Retina (tissue), 1 donor: ENCODE results near the gene CRACR2B.

Experiments
- DNase-seq: peaks from one replicate; pipeline ENCODE4 v3.0.0-alpha.2; 2016

The CRACR2B gene

GRCh38 chr11:870127-870413, 42.4 kb downstream of the CRACR2B start:
- DNase-seq: no peak

GRCh38 chr11:870418-870817, 42.7 kb downstream of the CRACR2B start:
- no peak for DNase-seq

- no peak for DNase-seq
Observed at GRCh38 chr11:871472-871871, 43.8 kb downstream of the CRACR2B start.

GRCh38 chr11:872799-873198, 45.1 kb downstream of the CRACR2B start:
- no peak for DNase-seq

GRCh38 chr11:873706-874105, 46.0 kb downstream of the CRACR2B start:
- DNase-seq: no peak

DNA sequence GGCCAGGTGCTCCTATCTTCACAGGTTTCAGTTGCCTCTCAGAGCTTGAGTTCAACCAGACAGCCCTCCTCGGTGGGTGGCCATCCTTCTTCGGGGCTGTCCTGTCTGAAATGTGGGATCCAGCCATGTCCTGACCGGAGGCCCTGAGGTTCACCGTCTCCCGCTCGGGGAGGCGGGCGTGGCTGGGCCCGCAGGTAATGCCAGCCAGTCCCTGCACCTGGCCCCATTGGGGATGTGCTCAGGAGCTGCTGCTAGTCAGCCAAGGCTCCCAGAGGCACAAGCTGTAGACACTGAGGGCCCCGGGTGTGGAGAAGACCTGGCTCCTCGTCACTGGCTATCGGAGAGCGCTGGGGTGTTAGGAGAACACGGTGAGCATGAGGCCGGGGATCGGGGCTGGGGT, 47.5 kb downstream of the CRACR2B start:
- DNase-seq: no peak

GRCh38 chr11:875769-876301, 48.1 kb downstream of the CRACR2B start:
- no peak for DNase-seq

DNA sequence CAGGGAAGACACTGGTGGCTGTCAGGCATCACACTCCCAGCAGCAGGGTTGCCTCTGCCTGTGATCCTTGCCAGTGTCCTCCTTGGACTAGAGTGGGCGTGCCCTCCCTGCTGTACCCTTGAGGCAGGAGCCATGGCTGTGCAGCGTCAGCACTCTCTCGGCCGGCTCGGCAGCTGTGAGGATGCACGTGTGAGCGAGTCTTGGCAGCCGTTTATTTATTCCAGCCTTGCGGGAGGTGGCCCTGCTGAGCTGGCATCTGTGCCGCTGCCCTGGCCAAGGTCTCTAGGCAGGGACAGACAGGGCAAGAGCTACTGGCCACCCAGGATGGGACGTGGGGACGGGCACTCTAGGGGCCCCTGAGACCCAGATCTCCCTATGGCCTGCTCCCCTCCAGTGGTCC, 48.8 kb downstream of the CRACR2B start:
- no peak for DNase-seq

DNA sequence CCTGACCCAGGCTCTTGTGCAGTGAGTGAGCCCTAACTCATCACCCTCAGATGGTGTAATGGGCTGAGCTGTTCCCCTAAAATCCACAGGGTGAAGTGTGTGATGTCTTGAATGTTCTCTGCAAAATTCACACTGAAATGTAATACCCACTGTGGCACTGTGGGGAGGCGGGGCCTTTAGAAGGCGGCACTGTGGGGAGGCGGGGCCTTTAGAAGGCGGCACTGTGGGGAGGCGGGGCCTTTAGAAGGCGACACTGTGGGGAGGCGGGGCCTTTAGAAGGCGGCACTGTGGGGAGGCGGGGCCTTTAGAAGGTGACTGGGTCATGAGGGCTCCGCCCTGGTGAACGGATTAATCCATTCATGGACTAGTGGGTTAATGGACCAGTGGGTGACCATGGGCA, 49.8 kb downstream of the CRACR2B start:
- DNase-seq: no peak

- no peak for DNase-seq
Observed at GRCh38 chr11:880447-880846, 52.7 kb downstream of the CRACR2B start.
